T-helper 2 cell (primary cell): Measurements from ENCODE around the gene APC2.
"Not testable (repeated sequence)": the region's sequence is repeated elsewhere in the genome, so short reads cannot be mapped to it uniquely, and the experiment has no call there.

ENCODE experiments used
- DNase-seq, 5 experiments: peaks; one replicate each; pipeline versions ENCODE4 v3.0.0 to v3.0.0-alpha.2; 2012 to 2022

The APC2 gene

GRCh38 chr19:1497578-1498235 is 47.8 kb downstream of the APC2 start:
- no peak for DNase-seq

GRCh38 chr19:1499231-1499630 is 49.3 kb downstream of the APC2 start:
- DNase-seq = not testable (repeated sequence)

- no peak for DNase-seq
These were observed 51.3 kb downstream of the APC2 start for GRCh38 chr19:1501200-1501595.

- DNase-seq = no peak
These were observed 52.6 kb downstream of the APC2 start for GRCh38 chr19:1502433-1503088.

GRCh38 chr19:1503089-1503924 is 53.4 kb downstream of the APC2 start:
- DNase-seq = peak; percentile 21 to 61 (median 49)

- DNase-seq = no peak
These were observed 54.2 kb downstream of the APC2 start for GRCh38 chr19:1503925-1504773.

- no peak for DNase-seq
These were observed 55.1 kb downstream of the APC2 start for GRCh38 chr19:1505012-1505411.

GRCh38 chr19:1505991-1506881 is 56.3 kb downstream of the APC2 start:
- no peak for DNase-seq

GRCh38 chr19:1507192-1507660 is 57.3 kb downstream of the APC2 start:
- no peak for DNase-seq

- peak; percentile 71 to 93 (median 84) for DNase-seq
These were observed 58.0 kb downstream of the APC2 start for GRCh38 chr19:1507763-1508506.

- no peak for DNase-seq
These were observed 58.6 kb downstream of the APC2 start for GRCh38 chr19:1508507-1508856.

GRCh38 chr19:1509602-1510441 is 59.9 kb downstream of the APC2 start:
- no peak for DNase-seq

- no peak for DNase-seq
These were observed 60.5 kb downstream of the APC2 start for GRCh38 chr19:1510442-1510806.

GRCh38 chr19:1510807-1511206 is 60.9 kb downstream of the APC2 start:
- DNase-seq = no peak

- no peak for DNase-seq
These were observed 61.7 kb downstream of the APC2 start for GRCh38 chr19:1511318-1512317.

GRCh38 chr19:1512671-1513498 is 63.0 kb downstream of the APC2 start, which contains the start of gene ADAMTSL5:
Gene ADAMTSL5, minus strand, starts transcription at chr19:1513019. Its CDS starts 2,076 bp downstream, at chr19:1510943.
- peak in 4 of 5 experiments; percentile 37 to 76 (median 51) for DNase-seq

- peak; percentile 48 to 67 (median 55) for DNase-seq
These were observed 63.8 kb downstream of the APC2 start for GRCh38 chr19:1513499-1514294.
